Measurements from ENCODE around the gene SYN1.

SYN1 gene

GRCh38 chrX:47574547-47575301 is 44.9 kb downstream of the SYN1 start:
- in situ Hi-C loops (cut with MboI; ENCODE audit: low sequenced_read_pairs): loop anchor here (10.0 kb wide), 1 partner anchor 50 kb away; the partner anchor contains the start of gene CFP

DNA sequence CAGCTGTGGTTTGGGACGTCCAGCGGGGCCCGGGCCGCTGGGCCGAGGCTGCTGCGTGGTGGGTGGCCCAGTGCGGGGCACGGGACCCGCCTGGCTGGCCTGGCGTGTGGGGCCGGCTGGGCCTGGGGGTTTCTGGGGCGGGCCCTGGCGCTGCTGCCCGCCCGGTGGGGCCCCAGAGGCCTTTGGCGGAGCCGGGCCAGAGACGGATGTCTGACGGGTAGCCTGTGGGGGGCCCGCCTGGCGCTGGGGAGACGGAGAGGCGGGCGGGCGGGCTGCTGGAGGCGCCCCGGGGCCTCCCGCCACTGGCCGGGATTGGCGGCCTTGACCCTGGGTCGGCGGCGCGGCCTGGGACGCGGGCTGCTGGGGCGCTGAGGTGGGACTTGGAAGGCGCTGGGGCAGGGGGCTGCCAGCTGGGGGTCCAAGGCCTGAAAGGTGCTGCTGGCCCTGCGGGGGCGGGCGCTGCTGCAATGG is 45.5 kb downstream of the SYN1 start:
- in situ Hi-C loops (cut with MboI; ENCODE audit: low sequenced_read_pairs): loop anchor here (10.0 kb wide), 1 partner anchor 51 kb away; the partner anchor contains the start of gene CFP

GRCh38 chrX:47573341-47574075 is 46.1 kb downstream of the SYN1 start:
- in situ Hi-C loops (cut with MboI; ENCODE audit: low sequenced_read_pairs): loop anchor here (10.0 kb wide), 1 partner anchor 51 kb away; the partner anchor contains the start of gene CFP

DNA sequence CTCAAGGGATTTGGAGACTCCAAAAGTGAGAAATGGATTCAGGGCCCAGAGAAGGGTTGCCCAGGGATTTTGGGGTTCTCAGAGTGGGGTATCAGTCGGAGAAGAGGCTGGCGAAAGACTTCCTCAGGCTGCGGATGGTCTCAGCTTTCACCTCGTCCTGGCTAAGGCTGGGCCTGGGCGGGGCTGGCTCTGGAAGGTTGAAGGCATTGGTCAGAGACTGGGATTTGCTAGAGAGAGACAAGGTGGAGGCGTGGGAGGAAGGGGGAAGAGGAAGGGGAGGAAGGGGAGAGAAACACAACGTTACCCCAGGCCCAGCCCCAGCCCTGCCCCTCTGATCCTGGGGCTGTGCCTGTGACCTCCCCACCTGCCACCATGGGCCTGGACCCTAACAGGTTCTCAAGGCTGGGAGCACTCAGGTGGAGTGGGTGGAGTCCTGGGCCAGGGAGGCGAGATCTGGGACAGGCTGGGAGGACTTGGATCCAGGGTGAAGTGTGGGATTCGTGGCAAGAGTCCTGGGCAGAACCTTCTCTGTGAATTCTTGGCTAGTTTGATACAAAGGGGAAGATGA is 46.8 kb downstream of the SYN1 start:
- in situ Hi-C loops (cut with MboI; ENCODE audit: low sequenced_read_pairs): loop anchor here (10.0 kb wide), 1 partner anchor 52 kb away; the partner anchor contains the start of gene CFP

GRCh38 chrX:47571896-47572295 is 47.8 kb downstream of the SYN1 start:
- in situ Hi-C loops (cut with MboI; ENCODE audit: low sequenced_read_pairs): loop anchor here (10.0 kb wide), 1 partner anchor 53 kb away; the partner anchor contains the start of gene CFP

DNA sequence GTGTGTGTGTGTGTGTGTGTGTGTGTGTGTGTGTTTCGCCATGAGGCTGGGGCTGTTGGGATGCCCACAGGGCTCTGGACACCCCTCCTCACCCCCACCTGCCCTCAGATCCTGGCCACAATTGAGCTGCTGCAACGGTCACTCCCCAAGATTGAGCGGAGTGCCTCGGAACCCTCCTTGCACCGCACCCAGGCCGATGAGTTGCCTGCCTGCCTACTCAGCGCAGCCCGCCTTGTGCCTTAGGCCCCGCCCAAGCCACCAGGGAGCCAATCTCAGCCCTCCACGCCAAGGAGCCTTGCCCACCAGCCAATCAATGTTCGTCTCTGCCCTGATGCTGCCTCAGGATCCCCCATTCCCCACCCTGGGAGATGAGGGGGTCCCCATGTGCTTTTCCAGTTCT is 48.4 kb downstream of the SYN1 start:
- in situ Hi-C loops (cut with MboI; ENCODE audit: low sequenced_read_pairs): loop anchor here (10.0 kb wide), 1 partner anchor 54 kb away; the partner anchor contains the start of gene CFP

GRCh38 chrX:47570794-47571193 is 48.9 kb downstream of the SYN1 start:
- in situ Hi-C loops (cut with MboI; ENCODE audit: low sequenced_read_pairs): loop anchor here (10.0 kb wide), 1 partner anchor 54 kb away; the partner anchor contains the start of gene CFP

- in situ Hi-C loops (cut with MboI; ENCODE audit: low sequenced_read_pairs): no loop called here
Observed at GRCh38 chrX:47568656-47569295, 50.9 kb downstream of the SYN1 start.

DNA sequence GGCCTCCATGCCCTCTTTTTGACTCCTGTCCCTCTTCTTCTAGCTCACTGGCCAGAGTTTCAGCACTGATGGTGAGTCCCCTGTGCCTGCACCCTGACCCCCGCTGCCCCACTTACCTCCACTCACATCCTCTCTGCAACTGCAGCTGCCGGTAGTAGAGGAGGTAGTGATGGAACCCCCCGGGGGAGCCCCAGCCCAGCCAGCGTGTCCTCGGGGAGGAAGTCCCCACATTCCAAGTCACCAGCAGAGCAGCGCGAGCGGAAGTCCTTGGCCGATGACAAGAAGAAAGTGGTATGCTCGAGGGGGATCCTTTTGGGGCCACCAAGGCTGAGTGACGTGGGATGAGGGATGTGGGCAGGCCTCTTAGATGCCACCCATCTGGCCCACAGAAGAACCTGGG is 52.8 kb downstream of the SYN1 start:
- in situ Hi-C loops (cut with MboI; ENCODE audit: low sequenced_read_pairs): no loop called here

GRCh38 chrX:47564438-47565085 is 55.1 kb downstream of the SYN1 start:
- in situ Hi-C loops (cut with MboI; ENCODE audit: low sequenced_read_pairs): no loop called here

GRCh38 chrX:47563801-47564315 is 55.8 kb downstream of the SYN1 start:
- in situ Hi-C loops (cut with MboI; ENCODE audit: low sequenced_read_pairs): no loop called here

GRCh38 chrX:47562615-47563243 is 56.9 kb downstream of the SYN1 start:
- in situ Hi-C loops (cut with MboI; ENCODE audit: low sequenced_read_pairs): no loop called here

GRCh38 chrX:47561659-47562151 is 58.0 kb downstream of the SYN1 start:
- in situ Hi-C loops (cut with MboI; ENCODE audit: low sequenced_read_pairs): no loop called here

DNA sequence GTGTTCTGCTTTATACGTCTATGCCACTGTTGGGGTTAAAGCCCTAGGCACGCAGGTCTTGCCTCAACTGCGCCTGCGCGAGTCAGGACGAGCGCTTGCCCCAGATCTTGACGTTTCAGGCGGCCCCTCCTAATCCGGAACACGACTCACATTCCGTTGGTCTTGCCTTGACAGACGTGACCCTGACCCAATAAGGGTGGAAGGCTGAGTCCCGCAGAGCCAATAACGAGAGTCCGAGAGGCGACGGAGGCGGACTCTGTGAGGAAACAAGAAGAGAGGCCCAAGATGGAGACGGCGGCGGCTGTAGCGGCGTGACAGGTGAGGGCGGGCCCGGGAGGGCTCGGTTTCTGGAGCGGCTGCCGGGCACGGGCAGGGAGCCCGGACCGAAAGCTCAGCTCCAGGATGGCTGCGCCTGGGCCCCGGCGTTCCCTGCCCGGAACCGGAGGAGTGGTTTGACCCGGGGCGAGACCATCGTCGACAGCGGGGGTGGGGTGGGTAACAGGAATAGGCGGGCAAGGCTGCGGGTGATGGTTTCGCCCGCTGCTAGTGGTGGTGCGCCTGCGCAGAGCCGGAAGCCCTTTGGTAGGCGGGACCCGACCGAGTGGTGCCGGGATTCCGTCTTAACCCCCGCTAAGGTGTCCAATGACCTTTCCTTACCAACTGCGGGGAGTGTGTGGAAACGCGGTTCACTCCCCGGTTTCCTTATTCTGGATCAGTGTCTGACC is 58.6 kb downstream of the SYN1 start, which contains the start of gene ARAF:
TSS of gene ARAF (plus strand) at position 272 of the 725 bp plus-strand sequence. CDS start 1,763 bp downstream, outside the sequence.
- in situ Hi-C loops (cut with MboI; ENCODE audit: low sequenced_read_pairs): no loop called here

DNA sequence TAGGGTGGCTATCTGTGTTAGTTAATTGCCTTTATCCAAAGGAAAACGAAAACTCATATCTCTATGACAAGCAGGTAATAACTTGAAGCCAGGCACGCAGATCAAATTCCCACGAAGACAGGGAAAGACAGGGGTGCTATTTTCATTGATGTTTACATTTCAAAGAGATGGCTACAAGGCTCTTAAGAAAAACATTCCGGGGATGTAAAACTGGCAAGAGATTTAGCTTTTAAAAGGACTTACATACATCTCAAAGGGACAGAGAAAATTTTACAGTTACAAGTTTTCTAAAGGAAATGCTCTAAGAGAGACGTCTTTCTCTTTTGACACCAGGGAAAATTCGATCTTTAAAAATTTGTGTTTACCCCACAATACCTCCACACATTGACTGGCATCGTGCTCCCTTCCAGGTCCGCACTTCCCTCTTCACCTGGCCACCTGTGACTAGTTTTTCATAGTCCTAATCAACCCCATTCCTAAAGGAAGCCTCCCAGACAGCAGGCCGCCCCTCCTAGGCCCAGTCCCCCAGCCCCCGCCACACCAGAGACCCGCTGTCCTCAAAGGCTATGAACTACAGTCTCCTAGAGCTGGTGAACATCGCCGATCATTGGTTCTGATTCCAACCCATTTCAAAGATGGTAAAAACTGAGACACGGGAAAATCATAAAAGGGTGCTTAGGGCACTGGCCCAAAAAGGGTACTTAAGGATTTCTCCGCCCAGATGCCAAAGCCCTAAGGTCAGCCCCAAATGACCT is 59.3 kb downstream of the SYN1 start:
- in situ Hi-C loops (cut with MboI; ENCODE audit: low sequenced_read_pairs): no loop called here

GRCh38 chrX:47558436-47558835 is 61.2 kb downstream of the SYN1 start:
- in situ Hi-C loops (cut with MboI; ENCODE audit: low sequenced_read_pairs): no loop called here

DNA sequence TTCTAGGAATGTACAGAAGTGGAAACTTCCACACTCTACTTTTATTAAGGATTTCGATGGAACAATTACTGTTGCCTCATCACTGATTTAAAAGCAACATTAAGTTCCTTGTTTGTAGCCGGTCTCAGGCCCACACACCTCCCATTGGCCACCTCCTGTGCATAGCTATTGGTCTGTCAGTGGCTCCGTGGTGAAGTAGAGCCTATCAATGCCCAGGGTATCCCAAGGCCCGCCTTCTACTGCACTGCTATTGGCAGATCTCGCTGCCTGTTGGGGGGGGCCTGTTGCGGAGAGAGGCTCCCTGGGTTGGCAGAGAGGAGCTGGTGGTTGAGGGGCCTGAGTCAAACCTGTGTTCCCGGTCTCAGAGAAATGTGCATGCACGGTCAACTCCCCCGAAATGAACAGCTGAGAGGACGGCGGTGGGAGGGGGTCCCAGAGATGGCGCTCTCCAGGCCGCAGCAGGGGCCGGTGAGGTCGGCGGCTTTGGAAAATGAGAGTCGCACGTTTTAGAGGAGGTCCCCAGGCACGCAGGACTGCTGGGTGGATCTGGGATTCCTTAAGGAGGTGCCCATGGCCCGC is 63.5 kb downstream of the SYN1 start:
- in situ Hi-C loops (cut with MboI; ENCODE audit: low sequenced_read_pairs): no loop called here

DNA sequence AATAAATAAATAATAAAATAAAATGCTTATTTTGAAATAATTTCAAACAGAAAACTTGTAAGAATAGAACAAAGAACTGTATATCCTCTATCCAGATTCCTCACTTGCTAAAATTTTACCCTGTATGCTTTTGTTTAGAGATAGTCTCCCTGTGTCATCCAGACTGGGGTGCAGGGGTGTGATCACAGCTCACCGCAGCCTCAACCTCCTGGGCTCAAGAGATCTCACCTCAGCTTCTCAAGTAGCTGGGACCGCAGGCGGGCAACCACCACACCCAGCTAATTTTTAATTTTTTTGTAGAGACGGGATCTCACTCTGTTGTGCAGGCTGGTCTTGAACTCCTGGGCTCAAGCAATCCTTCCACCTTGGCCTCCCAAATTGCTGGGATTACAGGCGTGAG is 76.2 kb downstream of the SYN1 start:
- in situ Hi-C loops (cut with MboI; ENCODE audit: low sequenced_read_pairs): no loop called here
